HEK293 (cell line): ENCODE results near the gene EHD2.

ENCODE experiments used
- CTCF ChIA-PET: fragments of 350-600 bp; formaldehyde crosslinking; extraction: SDS; loops from one replicate; lab custom pipeline; 2021; ENCODE audit warnings: antibody characterized with exemption; lab: Yijun Ruan, JAX
- POLR2A ChIA-PET: fragments of 300-600 bp; formaldehyde crosslinking; extraction: SDS; loops from one replicate; lab custom pipeline; 2020; ENCODE audit warnings: antibody characterized with exemption, inconsistent platforms; lab: Yijun Ruan, JAX
- H3K27ac ChIP-seq: fragments of 200-500 bp; sonication (Bioruptor generic); 2 replicates; pipeline ENCODE4 v1.5.1; 2014; ENCODE audit warnings: low read depth, low read length, control low read depth, inconsistent platforms; ENCODE audit errors: extremely low read depth
- H3K36me3 ChIP-seq, 2 experiments: fragments of 200-500 bp in 1 of 2; sonication (Bioruptor generic) in 1 of 2; 1 replicate in 1 of 2; 2 replicates in 1 of 2; pipeline ENCODE4 v1.5.1; 2014 to 2017; ENCODE audit warnings: inconsistent platforms in 2 of 2, low read length in 2 of 2; ENCODE audit not compliant: control insufficient read depth in 2 of 2, insufficient read depth in 1 of 2
- H3K4me1 ChIP-seq: fragments of 200-500 bp; sonication (Bioruptor generic); 2 replicates; pipeline ENCODE4 v1.5.1; 2014; ENCODE audit warnings: mild to moderate bottlenecking, low read length, inconsistent platforms; ENCODE audit not compliant: control insufficient read depth, insufficient read depth
- H3K4me3 ChIP-seq: 2 replicates; pipeline ENCODE4 v1.5.1; 2011; ENCODE audit warnings: low read depth, mild to moderate bottlenecking, control low read depth, low read length, moderate library complexity
- H3K9me3 ChIP-seq: fragments of 200-500 bp; sonication (Bioruptor generic); 2 replicates; pipeline ENCODE4 v1.5.1; 2014; ENCODE audit warnings: low read depth, low read length, inconsistent platforms; ENCODE audit not compliant: control insufficient read depth, insufficient read depth
- KLF8 ChIP-seq: fragments of 450-650 bp; formaldehyde crosslinking; IDR thresholded peaks from 2 replicates; pipeline ENCODE4 v1.5.1; 2016; ENCODE audit warnings: missing biosample characterization, missing genetic modification characterization
- OVOL3 ChIP-seq: fragments of 450-650 bp; formaldehyde crosslinking; IDR thresholded peaks from 2 replicates; pipeline ENCODE4 v1.5.1; 2016; ENCODE audit warnings: missing biosample characterization, missing genetic modification characterization
- PATZ1 ChIP-seq: fragments of 450-650 bp; formaldehyde crosslinking; IDR thresholded peaks from 2 replicates; pipeline ENCODE4 v1.5.1; 2016; ENCODE audit warnings: missing biosample characterization, missing genetic modification characterization
- SCRT1 ChIP-seq: fragments of 450-650 bp; formaldehyde crosslinking; IDR thresholded peaks from 2 replicates; pipeline ENCODE4 v1.5.1; 2016; ENCODE audit warnings: missing biosample characterization, missing genetic modification characterization, borderline replicate concordance
- SCRT2 ChIP-seq: fragments of 450-650 bp; formaldehyde crosslinking; IDR thresholded peaks from 2 replicates; pipeline ENCODE4 v1.5.1; 2016; ENCODE audit warnings: missing biosample characterization, missing genetic modification characterization
- SETDB1 ChIP-seq: IDR thresholded peaks from one replicate; pipeline ENCODE4 v1.6.1; 2017; ENCODE audit warnings: mild to moderate bottlenecking, low read length, moderate library complexity, mixed read lengths; ENCODE audit not compliant: insufficient read length
- SP3 ChIP-seq: fragments of 450-650 bp; formaldehyde crosslinking; IDR thresholded peaks from 2 replicates; pipeline ENCODE4 v1.5.1; 2016; ENCODE audit warnings: missing biosample characterization, missing genetic modification characterization
- TRIM28 ChIP-seq: IDR thresholded peaks from 2 replicates; pipeline ENCODE4 v1.6.1; 2011; ENCODE audit warnings: low read length, control low read depth, borderline replicate concordance
- ZBTB10 ChIP-seq: fragments of 450-650 bp; formaldehyde crosslinking; IDR thresholded peaks from 2 replicates; pipeline ENCODE4 v1.5.1; 2016; ENCODE audit warnings: missing biosample characterization, missing genetic modification characterization
- ZNF112 ChIP-seq: fragments of 450-650 bp; formaldehyde crosslinking; IDR thresholded peaks from 2 replicates; pipeline ENCODE4 v1.5.0; 2017; ENCODE audit warnings: missing biosample characterization, missing genetic modification characterization
- ZNF140 ChIP-seq: fragments of 450-650 bp; formaldehyde crosslinking; IDR thresholded peaks from 2 replicates; pipeline ENCODE4 v1.5.1; 2016; ENCODE audit warnings: missing biosample characterization, missing genetic modification characterization
- ZNF146 ChIP-seq: fragments of 450-650 bp; formaldehyde crosslinking; IDR thresholded peaks from 2 replicates; pipeline ENCODE4 v1.5.1; 2016; ENCODE audit warnings: missing biosample characterization, missing genetic modification characterization
- ZNF155 ChIP-seq: fragments of 450-650 bp; formaldehyde crosslinking; IDR thresholded peaks from 2 replicates; pipeline ENCODE4 v1.5.1; 2016; ENCODE audit warnings: missing biosample characterization, missing genetic modification characterization
- ZNF211 ChIP-seq: fragments of 450-650 bp; formaldehyde crosslinking; IDR thresholded peaks from 2 replicates; pipeline ENCODE4 v1.5.1; 2016; ENCODE audit warnings: low read depth, missing biosample characterization, missing genetic modification characterization
- ZNF239 ChIP-seq: fragments of 450-650 bp; formaldehyde crosslinking; IDR thresholded peaks from 2 replicates; pipeline ENCODE4 v1.5.1; 2016; ENCODE audit warnings: missing biosample characterization, missing genetic modification characterization
- ZNF366 ChIP-seq: fragments of 450-650 bp; formaldehyde crosslinking; conservative IDR thresholded peaks from 2 replicates; pipeline ENCODE4 v1.5.1; 2016; ENCODE audit warnings: missing biosample characterization, missing genetic modification characterization
- ZNF394 ChIP-seq: fragments of 450-650 bp; formaldehyde crosslinking; IDR thresholded peaks from 2 replicates; pipeline ENCODE4 v1.5.1; 2016; ENCODE audit warnings: missing biosample characterization, missing genetic modification characterization, mild to moderate bottlenecking, moderate library complexity, borderline replicate concordance
- ZNF488 ChIP-seq: fragments of 450-650 bp; formaldehyde crosslinking; IDR thresholded peaks from 2 replicates; pipeline ENCODE4 v1.5.1; 2016; ENCODE audit warnings: missing biosample characterization, missing genetic modification characterization
- ZNF670 ChIP-seq: fragments of 450-650 bp; formaldehyde crosslinking; IDR thresholded peaks from 2 replicates; pipeline ENCODE4 v1.5.1; 2016; ENCODE audit warnings: missing biosample characterization, missing genetic modification characterization, low read depth
- ZNF677 ChIP-seq: fragments of 450-650 bp; IDR thresholded peaks from 2 replicates; pipeline ENCODE4 v1.5.0; 2018; ENCODE audit warnings: missing biosample characterization, mild to moderate bottlenecking, missing genetic modification characterization, moderate library complexity
- ZNF704 ChIP-seq: fragments of 450-650 bp; formaldehyde crosslinking; IDR thresholded peaks from 2 replicates; pipeline ENCODE4 v1.5.1; 2016; ENCODE audit warnings: missing biosample characterization, missing genetic modification characterization
- ZSCAN16 ChIP-seq: fragments of 450-650 bp; formaldehyde crosslinking; IDR thresholded peaks from 2 replicates; pipeline ENCODE4 v1.5.1; 2016; ENCODE audit warnings: missing biosample characterization, missing genetic modification characterization
- ZSCAN18 ChIP-seq: fragments of 450-650 bp; formaldehyde crosslinking; IDR thresholded peaks from 2 replicates; pipeline ENCODE4 v1.5.1; 2016; ENCODE audit warnings: missing biosample characterization, missing genetic modification characterization

EHD2 gene

GRCh38 chr19:47711652-47712242, 1.5 kb upstream of the EHD2 start:
- Histone ChIP-seq H3K36me3 (no peaks in the 10 kb centered on the region), H3K4me1 (no peaks in the 10 kb centered on the region), H3K4me3 (no peak overlapping the region), H3K27ac (no peak overlapping the region), H3K9me3 (no peaks in the 10 kb centered on the region; the same call in 1 of the 2 replicates)
- POLR2A ChIA-PET = no interaction called here
- CTCF ChIA-PET = interaction anchor here (0.6 to 5.1 kb wide), 15 partner anchors 9 to 860 kb away, joined by 3 to 73 read pairs (median 6); partner anchors contain the start of gene NOP53
- no peak for TF ChIP-seq ZSCAN18
- no peak for TF ChIP-seq ZBTB10 (tag by site-specific recombination)
- peak; percentile 82; the same call in 1 of the 2 replicates for TF ChIP-seq ZSCAN16

- Histone ChIP-seq H3K9me3 (no peaks in the 10 kb centered on the region; the same call in 1 of the 2 replicates), H3K27ac (no peak overlapping the region), H3K36me3 (no peaks in the 10 kb centered on the region), H3K4me3 (no peak overlapping the region), H3K4me1 (peaks cover 6% of the 10 kb centered on the region; the same call in 1 of the 2 replicates)
- ChIA-PET POLR2A (interaction anchor here (1.1 kb wide), 1 partner anchor 41 kb away, joined by 3 read pairs; no protein-coding TSS in a partner anchor), CTCF (interaction anchor here (0.6 to 5.1 kb wide), 6 partner anchors 15 to 268 kb away, joined by 3 to 73 read pairs (median 8); partner anchors contain the start of gene NOP53)
- no peak for TF ChIP-seq ZNF704 (tag by site-specific recombination)
- TF ChIP-seq ZNF394 (tag by site-specific recombination) = no peak
- TF ChIP-seq SCRT2 (tag by site-specific recombination) = peak; percentile 51
- TF ChIP-seq ZNF366 (tag by site-specific recombination) = no peak
- TF ChIP-seq ZNF211 = no peak
- TF ChIP-seq ZNF239 (tag by site-specific recombination) = no peak
- TF ChIP-seq SP3 = no peak
- TF ChIP-seq ZNF112 = no peak
- no peak for TF ChIP-seq PATZ1 (tag by site-specific recombination)
- TF ChIP-seq TRIM28 = peak; percentile 58; the same call in 1 of the 2 replicates
- no peak for TF ChIP-seq ZNF670 (tag by site-specific recombination)
- TF ChIP-seq OVOL3 (tag by site-specific recombination) = no peak
- TF ChIP-seq ZNF677 (tag by site-specific recombination) = no peak
- TF ChIP-seq KLF8 (tag by site-specific recombination) = peak; percentile 42; the same call in 1 of the 2 replicates
- no peak for TF ChIP-seq ZNF146
- peak; percentile 86 for TF ChIP-seq SETDB1
- TF ChIP-seq SCRT1 (tag by site-specific recombination) = peak; percentile 62; the same call in 1 of the 2 replicates
- TF ChIP-seq ZNF155 (tag by site-specific recombination) = no peak
- no peak for TF ChIP-seq ZNF140 (tag by site-specific recombination)
- no peak for TF ChIP-seq ZNF488 (tag by site-specific recombination)
These were observed 1.1 kb downstream of the EHD2 start for GRCh38 chr19:47714339-47714738.
